AG10803 (cell line): ENCODE measurements around the gene CRTC1.

ENCODE experiments used
- DNase-seq: peaks from one replicate; pipeline ENCODE4 v3.0.0; 2010; ENCODE audit warnings: low read depth
- H3K4me3 ChIP-seq: 2 replicates; pipeline ENCODE4 v1.5.1; 2011; ENCODE audit warnings: mild to moderate bottlenecking, low read length, control low read depth
- CTCF ChIP-seq: conservative IDR thresholded peaks from 2 replicates; pipeline ENCODE4 v1.5.1; 2011; ENCODE audit warnings: mild to moderate bottlenecking, low read length, control low read depth, inconsistent platforms

Gene CRTC1

GRCh38 chr19:18683109-18683957 is at the start of gene CRTC1:
TSS of gene CRTC1 (plus strand) at chr19:18683680. CDS start at chr19:18683703, 23 bp downstream.
- peak; percentile 77 for DNase-seq
- peak within 1 kb of the TSS; percentile 79 for H3K4me3 ChIP-seq
- TF ChIP-seq CTCF: no peak

- peak; percentile 53 for DNase-seq
- TF ChIP-seq CTCF: no peak
- H3K4me3 ChIP-seq: no peak overlapping the region
These were observed 48.7 kb upstream of the CRTC1 start for GRCh38 chr19:18634612-18635297.

- TF ChIP-seq CTCF: no peak
- H3K4me3 ChIP-seq: no peak overlapping the region
- DNase-seq: no peak
These were observed 47.7 kb upstream of the CRTC1 start for GRCh38 chr19:18635831-18636182.

GRCh38 chr19:18636183-18636968 is 47.1 kb upstream of the CRTC1 start:
- peak; percentile 91 for DNase-seq
- H3K4me3 ChIP-seq: peak overlapping the region; percentile 83
- no peak for TF ChIP-seq CTCF

- peak within 1 kb of the TSS; percentile 83 for H3K4me3 ChIP-seq
These were observed 46.4 kb upstream of the CRTC1 start, which contains the start of gene KLHL26 for GRCh38 chr19:18636969-18637629. TSS of gene KLHL26 (plus strand) at chr19:18637028. CDS start at chr19:18637055, 27 bp downstream.

More at GRCh38 chr19:18636969-18637629, 46.4 kb upstream of the CRTC1 start, which contains the start of gene KLHL26:
- no peak for DNase-seq
- TF ChIP-seq CTCF: no peak
